IMR-90 (cell line): ENCODE results near the gene CHM. TPM values are rescaled to one million over a fixed set of nuclear protein-coding genes. Genes with fewer than 3 reads are reported as not detected.

Experiments
- ATAC-seq: fragments of 200-7000 bp; cut with Tn5 transposase; 2 replicates; pipeline ENCODE4 v1.9.1; 2020; ENCODE audit warnings: low read depth, mild to moderate bottlenecking, moderate library complexity
- BruUV-seq: library from RNA; stranded (reverse); fragments of 400-500 nt; replicated peaks from 2 replicates; lab custom pipeline; 2021; lab: Mats Ljungman, UMichigan
- CTCF ChIA-PET: fragments of 300-600 bp; formaldehyde crosslinking; extraction: SDS; loops from one replicate; lab custom pipeline; 2021; ENCODE audit warnings: antibody characterized with exemption; lab: Yijun Ruan, JAX
- POLR2A ChIA-PET: fragments of 300-600 bp; sonication (Branson Sonifier 250); formaldehyde crosslinking; loops from one replicate; lab custom pipeline; 2022; ENCODE audit warnings: antibody characterized with exemption; ENCODE audit not compliant: unreplicated experiment; lab: Charles Lee
- DNase-seq: peaks from one replicate; pipeline ENCODE4 v3.0.0; 2013
- H2AFZ ChIP-seq: replicated peaks from 2 replicates; pipeline ENCODE3; 2013; ENCODE audit warnings: low read length, mild to moderate bottlenecking; ENCODE audit not compliant: poor library complexity
- H2AK5ac ChIP-seq: 2 replicates; pipeline ENCODE4 v1.6.1; 2013; ENCODE audit warnings: low read depth, low read length, inconsistent platforms
- H2AK9ac ChIP-seq: replicated peaks from 2 replicates; pipeline ENCODE3; 2013; ENCODE audit warnings: mild to moderate bottlenecking, low read depth, low read length, moderate library complexity; ENCODE audit not compliant: poor library complexity
- H2BK120ac ChIP-seq: 2 replicates; pipeline ENCODE4 v1.6.1; 2013; ENCODE audit warnings: low read depth, low read length, inconsistent platforms
- H2BK15ac ChIP-seq: 3 replicates; pipeline ENCODE4 v1.6.1; 2013; ENCODE audit warnings: low read depth, low read length, inconsistent platforms
- H2BK20ac ChIP-seq: 2 replicates; pipeline ENCODE4 v1.6.1; 2013; ENCODE audit warnings: low read depth, mild to moderate bottlenecking, inconsistent platforms, low read length, moderate library complexity
- H2BK5ac ChIP-seq: 2 replicates; pipeline ENCODE4 v1.6.1; 2013; ENCODE audit warnings: mild to moderate bottlenecking, low read depth, low read length, inconsistent platforms; ENCODE audit not compliant: poor library complexity, severe bottlenecking
- H3K14ac ChIP-seq: replicated peaks from 2 replicates; pipeline ENCODE4 v1.6.1; 2013; ENCODE audit warnings: low read depth, low read length, inconsistent platforms
- H3K18ac ChIP-seq: 2 replicates; pipeline ENCODE4 v1.6.1; 2013; ENCODE audit warnings: low read depth, low read length, control low read depth
- H3K23ac ChIP-seq: 2 replicates; pipeline ENCODE4 v1.6.1; 2013; ENCODE audit warnings: low read depth, low read length, inconsistent platforms
- H3K27ac ChIP-seq: 2 replicates; pipeline ENCODE4 v1.5.1; 2013; ENCODE audit warnings: mild to moderate bottlenecking, control low read depth, low read length; ENCODE audit not compliant: insufficient read depth
- H3K27me3 ChIP-seq: 2 replicates; pipeline ENCODE4 v1.6.1; 2013; ENCODE audit warnings: low read length; ENCODE audit not compliant: control insufficient read depth, insufficient read depth
- H3K36me3 ChIP-seq: 2 replicates; pipeline ENCODE4 v1.6.1; 2013; ENCODE audit warnings: low read length, mixed read lengths; ENCODE audit not compliant: control insufficient read depth, insufficient read depth
- H3K4ac ChIP-seq: 2 replicates; pipeline ENCODE4 v1.6.1; 2013; ENCODE audit warnings: low read depth, low read length, inconsistent platforms
- H3K4me1 ChIP-seq: 2 replicates; pipeline ENCODE4 v1.6.1; 2013; ENCODE audit warnings: low read length, mixed read lengths; ENCODE audit not compliant: control insufficient read depth, insufficient read depth
- H3K4me2 ChIP-seq: 2 replicates; pipeline ENCODE4 v1.6.1; 2013; ENCODE audit warnings: low read depth, mild to moderate bottlenecking, control low read depth, low read length, moderate library complexity
- H3K4me3 ChIP-seq: 2 replicates; pipeline ENCODE4 v1.5.1; 2013; ENCODE audit warnings: low read depth, mild to moderate bottlenecking, control low read depth, low read length, moderate library complexity; ENCODE audit not compliant: insufficient read depth
- H3K56ac ChIP-seq: 2 replicates; pipeline ENCODE4 v1.6.1; 2013; ENCODE audit warnings: low read length, inconsistent platforms; ENCODE audit not compliant: insufficient read depth; ENCODE audit errors: extremely low read depth
- H3K79me1 ChIP-seq, 2 experiments: 2 replicates each; pipeline ENCODE4 v1.6.1; 2013; ENCODE audit warnings: low read length in 2 of 2, inconsistent platforms in 1 of 2, low read depth in 1 of 2
- H3K9ac ChIP-seq: 2 replicates; pipeline ENCODE4 v1.6.1; 2013; ENCODE audit warnings: low read depth, low read length, control low read depth
- H3K9me1 ChIP-seq: 2 replicates; pipeline ENCODE4 v1.6.1; 2013; ENCODE audit warnings: low read length, inconsistent platforms; ENCODE audit not compliant: insufficient read depth
- H3K9me3 ChIP-seq: 2 replicates; pipeline ENCODE4 v1.6.1; 2013; ENCODE audit warnings: low read length; ENCODE audit not compliant: control insufficient read depth, insufficient read depth
- H4K20me1 ChIP-seq: 2 replicates; pipeline ENCODE4 v1.6.1; 2013; ENCODE audit warnings: low read length, inconsistent platforms; ENCODE audit not compliant: insufficient read depth
- H4K5ac ChIP-seq: 2 replicates; pipeline ENCODE4 v1.6.1; 2013; ENCODE audit warnings: mild to moderate bottlenecking, low read depth, low read length, control low read depth
- H4K8ac ChIP-seq, 2 experiments: 2 replicates each; pipeline ENCODE4 v1.6.1; 2013; ENCODE audit warnings: low read depth in 2 of 2, low read length in 2 of 2, control low read depth in 1 of 2, inconsistent platforms in 1 of 2
- H4K91ac ChIP-seq: 2 replicates; pipeline ENCODE4 v1.6.1; 2013; ENCODE audit warnings: low read depth, low read length, inconsistent platforms; ENCODE audit not compliant: insufficient read depth
- CEBPB ChIP-seq: IDR thresholded peaks from 2 replicates; pipeline ENCODE4 v1.6.1; 2012; ENCODE audit warnings: low read depth, low read length, improper control_type of control experiment
- CHD1 ChIP-seq: IDR thresholded peaks from 2 replicates; pipeline ENCODE4 v1.6.1; 2012; ENCODE audit warnings: low read depth, low read length, improper control_type of control experiment
- FOS ChIP-seq: fragments of 150-350 bp; IDR thresholded peaks from 2 replicates; pipeline ENCODE4 v1.6.1; 2016; ENCODE audit warnings: low read depth, low read length
- MAFK ChIP-seq: IDR thresholded peaks from 2 replicates; pipeline ENCODE4 v1.6.1; 2012; ENCODE audit warnings: low read depth, low read length, improper control_type of control experiment
- MAZ ChIP-seq: IDR thresholded peaks from 2 replicates; pipeline ENCODE4 v1.6.1; 2012; ENCODE audit warnings: low read depth, mild to moderate bottlenecking, low read length, improper control_type of control experiment, moderate library complexity, borderline replicate concordance
- MXI1 ChIP-seq: IDR thresholded peaks from 2 replicates; pipeline ENCODE4 v1.6.1; 2012; ENCODE audit warnings: low read depth, mild to moderate bottlenecking, low read length, moderate library complexity, borderline replicate concordance
- NFE2L2 ChIP-seq: fragments of 150-350 bp; IDR thresholded peaks from 2 replicates; pipeline ENCODE4 v1.6.1; 2016; ENCODE audit warnings: low read depth, mild to moderate bottlenecking, low read length
- POLR2A ChIP-seq: IDR thresholded peaks from 2 replicates; pipeline ENCODE4 v1.6.1; 2012; ENCODE audit warnings: mild to moderate bottlenecking, low read depth, low read length
- RAD21 ChIP-seq: IDR thresholded peaks from 2 replicates; pipeline ENCODE4 v1.6.1; 2012; ENCODE audit warnings: low read length, improper control_type of control experiment
- SMC3 ChIP-seq: fragments of 150-350 bp; IDR thresholded peaks from 2 replicates; pipeline ENCODE4 v1.6.1; 2016; ENCODE audit warnings: low read depth, mild to moderate bottlenecking, antibody characterized with exemption, low read length, moderate library complexity
- WGBS, 2 experiments: methylation state at CpG; one replicate each; pipeline versions ENCODE4 v1.1.5 to v1.1.7; 2013; ENCODE audit warnings: missing lambda C conversion rate in 2 of 2; ENCODE audit not compliant: insufficient read length in 1 of 2; ENCODE audit errors: extremely low coverage in 2 of 2; 5-methylcytosine and 5-hydroxymethylcytosine counted together
- dilution Hi-C: fragments of 300-500 bp; cut with HindIII; formaldehyde crosslinking; loops from one replicate; pipeline ENCODE4 v1.14.3; 2018; ENCODE audit warnings: low sequenced_read_pairs; ENCODE audit not compliant: unreplicated experiment
- in situ Hi-C: fragments of 300-500 bp; cut with MboI; formaldehyde crosslinking; loops from 3 replicates; pipeline ENCODE4 v1.14.3; 2019; ENCODE audit warnings: low sequenced_read_pairs, inconsistent platforms, mixed read lengths
- intact Hi-C: fragments of 100-400 bp; cut with micrococcal nuclease; formaldehyde crosslinking; loops from 2 replicates; pipeline ENCODE4 v1.10.0; 2022
- polyA plus RNA-seq, 3 experiments: library from polyadenylated mRNA; depleted of rRNA; stranded (reverse); fragments of >200 nt; gene quantifications; 2 replicates each; pipeline ENCODE4 v1.2.3, GENCODE V29; 2012; ENCODE audit warnings: low replicate concordance in 1 of 3
- total RNA-seq: library from RNA; depleted of rRNA; stranded (reverse); fragments of >200 nt; gene quantifications from 2 replicates; pipeline ENCODE4 v1.2.3, GENCODE V29; 2012
- TF ChIP-seq, protein P1 (sequence below): fragments of 150-350 bp; IDR thresholded peaks from 2 replicates; pipeline ENCODE4 v1.6.1; 2016; ENCODE audit warnings: low read depth, mild to moderate bottlenecking, low read length, moderate library complexity, borderline replicate concordance

The CHM gene
- total and polyA plus RNA-seq, 2 of the 4 experiments (the other 2 are of a cell fraction): 11.9 to 21.7 TPM

GRCh38 chrX:85995641-85996040 lies 51.7 kb downstream of the CHM start:
- Histone ChIP-seq H3K27ac (no peak overlapping the region), H3K4ac (no peak overlapping the region), H4K5ac (no peak overlapping the region), H2AK9ac (no peak overlapping the region), H2BK20ac (no peak overlapping the region), H3K9me1 (no peaks in the 10 kb centered on the region), H3K36me3 (no peaks in the 10 kb centered on the region), H4K8ac (no peak overlapping the region), H3K23ac (no peak overlapping the region), H2BK5ac (no peak overlapping the region), H3K9ac (no peak overlapping the region), H3K4me2 (no peak overlapping the region), H2BK15ac (no peak overlapping the region), H4K91ac (no peak overlapping the region), H2BK120ac (no peak overlapping the region), H3K18ac (no peak overlapping the region), H3K4me3 (no peak overlapping the region), H3K27me3 (no peaks in the 10 kb centered on the region), H3K56ac (no peak overlapping the region), H3K9me3 (no peaks in the 10 kb centered on the region), H3K79me1 (peaks cover 9 to 29% of the 10 kb centered on the region in 2 experiments; a peak in 3 of 4 replicates), H2AFZ (no peak overlapping the region), H2AK5ac (no peak overlapping the region), H4K20me1 (peaks cover 5% of the 10 kb centered on the region; the same call in 1 of the 2 replicates), H3K14ac (no peak overlapping the region), H3K4me1 (peaks cover 6% of the 10 kb centered on the region; the same call in 1 of the 2 replicates)
- in situ Hi-C loops (no loop called here), dilution Hi-C loops (no loop called here), intact Hi-C loops (no loop called here)
- TF ChIP-seq CHD1: no peak
- no peak for TF ChIP-seq FOS
- no peak for TF ChIP-seq MAFK
- no peak for TF ChIP-seq MXI1
- TF ChIP-seq, protein P1, sequence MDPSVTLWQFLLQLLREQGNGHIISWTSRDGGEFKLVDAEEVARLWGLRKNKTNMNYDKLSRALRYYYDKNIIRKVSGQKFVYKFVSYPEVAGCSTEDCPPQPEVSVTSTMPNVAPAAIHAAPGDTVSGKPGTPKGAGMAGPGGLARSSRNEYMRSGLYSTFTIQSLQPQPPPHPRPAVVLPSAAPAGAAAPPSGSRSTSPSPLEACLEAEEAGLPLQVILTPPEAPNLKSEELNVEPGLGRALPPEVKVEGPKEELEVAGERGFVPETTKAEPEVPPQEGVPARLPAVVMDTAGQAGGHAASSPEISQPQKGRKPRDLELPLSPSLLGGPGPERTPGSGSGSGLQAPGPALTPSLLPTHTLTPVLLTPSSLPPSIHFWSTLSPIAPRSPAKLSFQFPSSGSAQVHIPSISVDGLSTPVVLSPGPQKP: no peak
- no peak for TF ChIP-seq CEBPB
- no peak for TF ChIP-seq NFE2L2
- TF ChIP-seq POLR2A: no peak
- TF ChIP-seq SMC3: no peak
- no peak for TF ChIP-seq MAZ
- TF ChIP-seq RAD21: no peak
- ChIA-PET CTCF (no interaction called here), POLR2A (no interaction called here)
- ATAC-seq: no peak
- WGBS, 2 experiments: no CpG with 5 or more reads among the region's 1 CpG
- DNase-seq: no peak
- BruUV-seq: no TSS peak
